SK-N-SH (cell line): ENCODE measurements around the gene PTOV1.

Experiments
- CTCF ChIP-seq: fragments of 200-600 bp; sonication (generic); IDR thresholded peaks from 2 replicates; pipeline ENCODE4 v1.6.1; 2017; ENCODE audit warnings: antibody characterized with exemption, mild to moderate bottlenecking, moderate library complexity
- EP300 ChIP-seq, 2 experiments: IDR thresholded peaks; 2 replicates each; pipeline versions ENCODE4 v1.4.0 to v1.6.1; 2012; ENCODE audit warnings: borderline replicate concordance in 1 of 2, low read depth in 1 of 2, low read length in 1 of 2
- FOXJ3 ChIP-seq: sonication (generic); formaldehyde crosslinking; IDR thresholded peaks from 2 replicates; pipeline ENCODE4 v1.5.1; 2020; ENCODE audit warnings: mild to moderate bottlenecking, missing genetic modification reagents
- MXI1 ChIP-seq: IDR thresholded peaks from 2 replicates; pipeline ENCODE4 v1.6.1; 2012; ENCODE audit warnings: mild to moderate bottlenecking, low read depth, low read length, improper control_type of control experiment
- POLR2AphosphoS5 ChIP-seq: IDR thresholded peaks from 2 replicates; pipeline ENCODE4 v1.6.1; 2012; ENCODE audit warnings: low read depth, low read length
- RAD21 ChIP-seq: IDR thresholded peaks from 2 replicates; pipeline ENCODE4 v1.6.1; 2012; ENCODE audit warnings: mild to moderate bottlenecking, low read length
- RCOR1 ChIP-seq: fragments of 150-350 bp; IDR thresholded peaks from 2 replicates; pipeline ENCODE4 v1.6.1; 2017; ENCODE audit warnings: antibody characterized with exemption, low read length
- RXRA ChIP-seq: IDR thresholded peaks from 2 replicates; pipeline ENCODE4 v1.4.0; 2012; ENCODE audit warnings: low read depth, mild to moderate bottlenecking, borderline replicate concordance
- SMC3 ChIP-seq: IDR thresholded peaks from 2 replicates; pipeline ENCODE4 v1.6.1; 2012; ENCODE audit warnings: low read depth, low read length, improper control_type of control experiment
- YY1 ChIP-seq: IDR thresholded peaks from 2 replicates; pipeline ENCODE4 v1.4.0; 2012; ENCODE audit warnings: low read depth, mild to moderate bottlenecking
- TF ChIP-seq, protein P1 (sequence below): IDR thresholded peaks from 2 replicates; pipeline ENCODE4 v1.4.0; 2012; ENCODE audit warnings: low read depth, borderline replicate concordance

GRCh38 chr19:49827034-49827433 lies 23.9 kb upstream of the PTOV1 start:
- TF ChIP-seq CTCF, result no peak
- TF ChIP-seq, protein P1, sequence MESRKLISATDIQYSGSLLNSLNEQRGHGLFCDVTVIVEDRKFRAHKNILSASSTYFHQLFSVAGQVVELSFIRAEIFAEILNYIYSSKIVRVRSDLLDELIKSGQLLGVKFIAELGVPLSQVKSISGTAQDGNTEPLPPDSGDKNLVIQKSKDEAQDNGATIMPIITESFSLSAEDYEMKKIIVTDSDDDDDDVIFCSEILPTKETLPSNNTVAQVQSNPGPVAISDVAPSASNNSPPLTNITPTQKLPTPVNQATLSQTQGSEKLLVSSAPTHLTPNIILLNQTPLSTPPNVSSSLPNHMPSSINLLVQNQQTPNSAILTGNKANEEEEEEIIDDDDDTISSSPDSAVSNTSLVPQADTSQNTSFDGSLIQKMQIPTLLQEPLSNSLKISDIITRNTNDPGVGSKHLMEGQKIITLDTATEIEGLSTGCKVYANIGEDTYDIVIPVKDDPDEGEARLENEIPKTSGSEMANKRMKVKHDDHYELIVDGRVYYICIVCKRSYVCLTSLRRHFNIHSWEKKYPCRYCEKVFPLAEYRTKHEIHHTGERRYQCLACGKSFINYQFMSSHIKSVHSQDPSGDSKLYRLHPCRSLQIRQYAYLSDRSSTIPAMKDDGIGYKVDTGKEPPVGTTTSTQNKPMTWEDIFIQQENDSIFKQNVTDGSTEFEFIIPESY, result no peak
- TF ChIP-seq FOXJ3, result no peak
- no peak for TF ChIP-seq RCOR1
- TF ChIP-seq SMC3, result no peak
- TF ChIP-seq RAD21, result no peak
- TF ChIP-seq POLR2AphosphoS5, result no peak
- TF ChIP-seq RXRA, result no peak
- no peak for TF ChIP-seq EP300 (IDR thresholded peaks at IDR 0.05; ENCODE audit: borderline replicate concordance in 1 of 2, low read depth in 1 of 2, low read length in 1 of 2)
- TF ChIP-seq YY1, result no peak
- TF ChIP-seq MXI1, result no peak
